GM12875 (cell line): Measurements from ENCODE around the gene OSM.

Experiments used
- H3K4me3 ChIP-seq: one replicate; pipeline ENCODE4 v1.5.1; 2011; ENCODE audit warnings: low read depth, low read length, control low read depth
- CTCF ChIP-seq: IDR thresholded peaks from 2 replicates; pipeline ENCODE4 v1.5.1; 2011; ENCODE audit warnings: low read depth, mild to moderate bottlenecking, control low read depth, inconsistent platforms, low read length, moderate library complexity, borderline replicate concordance; ENCODE audit not compliant: insufficient read depth

The OSM gene

DNA sequence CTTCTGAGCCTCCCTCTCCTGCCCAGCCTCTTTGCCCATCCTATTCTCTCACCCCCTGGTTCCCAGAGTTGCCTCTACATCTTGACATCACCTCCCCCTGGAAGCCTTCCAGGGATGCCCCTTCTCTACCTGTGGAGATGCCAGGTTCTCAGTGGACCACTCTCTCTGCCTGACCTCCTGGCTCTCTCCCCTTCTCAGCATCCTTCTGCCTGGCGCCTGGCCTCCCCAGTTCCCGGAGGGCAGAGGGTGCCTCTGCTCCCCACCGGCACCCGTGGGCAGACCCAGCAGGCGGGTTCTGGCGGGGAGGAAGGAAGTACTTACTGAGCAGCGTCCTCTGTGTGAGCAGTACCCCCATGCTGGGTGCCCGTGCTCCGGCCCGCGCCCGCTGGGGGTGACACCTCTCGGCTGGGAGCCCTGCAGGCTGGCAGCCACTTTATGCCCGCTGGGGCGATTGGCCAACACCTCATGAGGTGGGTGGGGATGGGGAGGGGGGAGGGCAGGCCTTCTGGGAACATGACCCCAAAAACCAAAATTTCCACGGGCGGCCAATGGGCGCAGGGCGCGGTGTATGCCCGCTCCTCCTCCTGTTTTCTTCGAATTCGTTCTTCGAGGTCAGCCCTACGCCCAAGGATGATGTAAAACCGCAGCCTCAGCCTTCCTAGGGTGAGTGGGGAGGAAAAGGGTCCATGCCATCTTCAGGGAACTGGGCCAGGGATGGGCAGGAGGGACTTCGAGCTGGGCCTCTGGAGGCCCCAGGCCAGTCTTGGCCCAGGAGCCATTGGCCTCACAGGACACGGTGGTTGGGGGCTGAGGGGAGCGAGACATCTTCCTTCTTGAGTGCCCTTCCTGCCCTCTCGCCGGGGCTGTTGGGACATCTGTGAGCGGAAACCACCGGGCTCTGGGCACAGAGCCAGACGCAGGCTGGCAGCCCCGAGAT lies at the start of gene OSM:
OSM (minus strand) TSS at position 407 of the 937 bp plus-strand sequence; CDS start at position 355, 52 bp downstream.
- no peak for TF ChIP-seq CTCF
- H3K4me3 ChIP-seq, result peak within 1 kb of the TSS; percentile 62

- H3K4me3 ChIP-seq, result no peak overlapping the region
- no peak for TF ChIP-seq CTCF
Observed at GRCh38 chr22:30315962-30316576, 49.4 kb upstream of the OSM start.

DNA sequence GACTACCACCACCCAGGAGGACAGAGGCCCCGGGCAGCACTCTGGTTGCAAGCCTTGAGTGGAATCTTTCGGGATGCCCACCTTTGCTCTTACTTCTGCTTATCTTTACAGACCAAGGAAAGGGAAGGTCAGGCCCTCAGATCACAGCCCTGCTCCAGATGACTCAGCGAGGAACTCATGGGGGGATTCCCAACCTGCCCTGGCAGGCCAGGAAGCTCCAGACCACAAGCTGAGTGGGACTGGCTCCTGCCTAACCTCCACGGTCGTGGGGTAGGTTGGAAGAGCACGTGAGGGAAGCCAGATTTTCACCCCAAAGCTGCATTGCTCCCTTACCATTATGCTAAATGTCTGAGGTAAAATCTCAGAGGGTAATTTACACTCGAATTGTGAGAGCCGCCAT lies 48.3 kb upstream of the OSM start:
- no peak for TF ChIP-seq CTCF
- H3K4me3 ChIP-seq, result no peak overlapping the region

- no peak overlapping the region for H3K4me3 ChIP-seq
- no peak for TF ChIP-seq CTCF
Observed at GRCh38 chr22:30313527-30314363, 47.1 kb upstream of the OSM start.

DNA sequence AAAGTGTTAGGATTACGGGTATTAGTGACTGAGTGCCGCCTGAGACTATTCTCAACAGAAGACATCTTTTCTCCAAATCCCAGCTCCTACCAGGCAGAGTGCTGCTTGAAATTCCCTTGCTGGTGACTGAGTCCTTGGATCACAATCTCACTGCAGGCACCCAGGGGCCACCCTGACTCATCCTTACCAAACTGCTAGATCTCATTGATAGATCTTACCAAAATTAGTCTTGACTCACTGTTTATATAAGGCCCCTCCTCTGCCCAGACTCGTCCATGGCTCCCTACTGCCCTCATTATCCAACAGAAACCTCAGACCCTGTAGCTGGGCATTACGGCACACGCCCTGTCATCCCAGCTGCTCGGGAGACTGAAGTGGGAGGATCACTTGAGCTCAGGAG lies 45.4 kb upstream of the OSM start:
- H3K4me3 ChIP-seq, result no peak overlapping the region
- TF ChIP-seq CTCF, result no peak

DNA sequence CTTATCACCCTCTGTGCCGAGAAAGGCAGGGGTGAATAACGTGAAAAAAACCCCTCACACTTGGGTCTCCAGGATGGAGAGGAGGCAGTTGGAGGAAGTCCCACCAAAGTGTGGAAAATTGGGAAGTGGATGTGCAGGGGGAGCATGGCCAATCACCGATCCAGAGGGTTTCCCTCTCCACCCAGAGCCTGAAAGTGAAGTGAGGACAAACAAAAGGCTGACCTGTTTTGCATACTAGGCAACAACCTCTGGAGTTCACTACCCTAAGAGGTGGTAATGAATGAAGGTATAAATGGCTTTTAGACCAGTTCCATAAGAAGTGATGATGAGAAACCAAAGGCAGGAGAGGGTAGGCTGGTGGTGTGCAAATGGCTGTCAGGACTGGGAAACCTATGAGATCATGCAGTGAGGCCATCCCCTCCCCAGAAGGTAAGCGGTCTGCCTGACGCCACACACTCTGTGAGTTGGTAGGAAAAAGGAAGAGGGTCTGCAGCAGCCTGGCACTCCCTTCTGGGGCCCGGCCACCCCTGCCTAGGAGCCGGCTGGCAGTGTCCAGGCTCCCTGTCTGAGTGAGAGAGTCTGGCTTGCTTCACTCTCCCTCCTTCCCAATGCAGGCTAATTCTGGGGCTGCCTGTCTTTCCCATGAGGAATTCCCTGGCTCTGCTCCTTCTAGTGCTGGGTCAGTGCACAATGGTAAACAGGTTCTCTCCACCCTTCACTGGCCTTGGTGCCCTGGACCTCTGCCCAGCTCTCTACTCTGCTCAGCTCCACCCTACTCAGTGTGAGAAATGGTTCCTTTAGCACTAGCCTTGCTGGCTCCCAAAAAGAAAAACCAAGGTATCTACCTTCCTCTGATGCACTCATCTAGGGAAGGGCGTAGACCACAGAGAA lies 44.5 kb upstream of the OSM start:
- no peak for TF ChIP-seq CTCF
- H3K4me3 ChIP-seq, result no peak overlapping the region
